Osteocyte (in vitro differentiated cells): ENCODE results near the gene SLCO1B3. TPM values are rescaled to one million over a fixed set of nuclear protein-coding genes. Genes with fewer than 3 reads are reported as not detected.

Source experiments
- DNase-seq: peaks from one replicate; pipeline ENCODE4 v3.0.0; 2021; ENCODE audit warnings: mixed read lengths; ENCODE audit not compliant: unreplicated experiment; ENCODE audit errors: extremely low spot score
- H3K27ac Mint-ChIP-seq: one replicate; pipeline ENCODE4 v1.8.0; 2021; ENCODE audit warnings: mild to moderate bottlenecking, mixed read lengths; ENCODE audit not compliant: unreplicated experiment
- H3K27me3 Mint-ChIP-seq: one replicate; pipeline ENCODE4 v1.8.0; 2021; ENCODE audit warnings: mixed read lengths; ENCODE audit not compliant: unreplicated experiment
- H3K36me3 Mint-ChIP-seq: one replicate; pipeline ENCODE4 v1.8.0; 2021; ENCODE audit warnings: mixed read lengths; ENCODE audit not compliant: unreplicated experiment
- H3K4me1 Mint-ChIP-seq: one replicate; pipeline ENCODE4 v1.8.0; 2021; ENCODE audit warnings: mixed read lengths; ENCODE audit not compliant: unreplicated experiment
- H3K4me3 Mint-ChIP-seq: one replicate; pipeline ENCODE4 v1.8.0; 2021; ENCODE audit warnings: mild to moderate bottlenecking, moderate library complexity, mixed read lengths; ENCODE audit not compliant: unreplicated experiment
- H3K9me3 Mint-ChIP-seq: one replicate; pipeline ENCODE4 v1.8.0; 2021; ENCODE audit warnings: mixed read lengths; ENCODE audit not compliant: unreplicated experiment
- total RNA-seq: library from RNA; stranded (reverse); gene quantifications from 2 replicates; pipeline ENCODE4 v1.2.1, GENCODE V29; 2021
- TF ChIP-seq, protein P1 (sequence below): fragments of 200-600 bp; sonication (generic); IDR thresholded peaks from 2 replicates; pipeline ENCODE4 v1.5.0; 2021; ENCODE audit warnings: antibody characterized with exemption, mild to moderate bottlenecking, moderate library complexity

The SLCO1B3 gene
- total RNA-seq, 1 donor from 2014 or later: not detected

DNA sequence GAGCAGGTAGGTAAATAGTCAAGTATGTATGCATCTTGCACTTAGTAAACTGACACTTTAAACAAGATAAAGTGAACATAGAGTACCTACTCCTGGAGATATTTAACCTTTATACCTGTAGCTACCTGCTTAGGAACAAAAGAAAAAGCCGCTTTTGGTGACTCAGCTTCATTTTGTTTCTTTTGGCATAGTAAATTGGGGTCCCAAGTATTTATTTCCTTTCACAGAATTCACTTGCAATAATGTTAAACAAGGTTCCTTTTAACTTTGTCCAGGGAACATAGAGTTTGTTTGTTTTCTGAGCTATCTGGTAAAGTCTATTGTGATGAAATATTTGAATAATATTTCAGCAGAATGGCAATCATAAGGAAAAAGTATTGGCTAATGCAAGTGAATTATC, 20.0 kb downstream of the SLCO1B3 start:
- Mint-ChIP-seq H3K4me3 (no peak overlapping the region), H3K36me3 (no peaks in the 10 kb centered on the region)

DNA sequence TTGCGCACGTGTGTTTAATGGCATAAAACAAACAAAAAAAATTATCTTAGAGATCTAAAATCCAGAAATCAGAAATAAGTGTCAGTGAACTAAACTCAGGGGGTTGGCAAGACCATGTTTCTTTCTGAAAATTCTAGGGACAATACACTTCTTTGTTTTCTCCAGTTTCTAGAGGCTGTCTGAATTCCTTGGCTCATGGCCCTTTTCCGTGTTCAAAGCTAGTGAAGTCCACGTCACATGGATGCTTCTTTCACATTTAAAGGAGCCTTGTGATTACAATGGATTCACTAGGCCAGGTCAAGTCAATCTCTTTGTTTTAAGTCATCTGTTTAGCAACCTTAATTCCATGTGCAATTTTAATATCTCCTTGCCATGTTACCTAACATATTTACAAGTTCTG, 22.4 kb downstream of the SLCO1B3 start:
- no peak for DNase-seq
- Mint-ChIP-seq H3K4me1 (no peaks in the 10 kb centered on the region), H3K27me3 (peaks cover 20% of the 10 kb centered on the region), H3K27ac (no peak overlapping the region), H3K9me3 (no peaks in the 10 kb centered on the region), H3K36me3 (no peaks in the 10 kb centered on the region), H3K4me3 (no peak overlapping the region)
- TF ChIP-seq, protein P1, sequence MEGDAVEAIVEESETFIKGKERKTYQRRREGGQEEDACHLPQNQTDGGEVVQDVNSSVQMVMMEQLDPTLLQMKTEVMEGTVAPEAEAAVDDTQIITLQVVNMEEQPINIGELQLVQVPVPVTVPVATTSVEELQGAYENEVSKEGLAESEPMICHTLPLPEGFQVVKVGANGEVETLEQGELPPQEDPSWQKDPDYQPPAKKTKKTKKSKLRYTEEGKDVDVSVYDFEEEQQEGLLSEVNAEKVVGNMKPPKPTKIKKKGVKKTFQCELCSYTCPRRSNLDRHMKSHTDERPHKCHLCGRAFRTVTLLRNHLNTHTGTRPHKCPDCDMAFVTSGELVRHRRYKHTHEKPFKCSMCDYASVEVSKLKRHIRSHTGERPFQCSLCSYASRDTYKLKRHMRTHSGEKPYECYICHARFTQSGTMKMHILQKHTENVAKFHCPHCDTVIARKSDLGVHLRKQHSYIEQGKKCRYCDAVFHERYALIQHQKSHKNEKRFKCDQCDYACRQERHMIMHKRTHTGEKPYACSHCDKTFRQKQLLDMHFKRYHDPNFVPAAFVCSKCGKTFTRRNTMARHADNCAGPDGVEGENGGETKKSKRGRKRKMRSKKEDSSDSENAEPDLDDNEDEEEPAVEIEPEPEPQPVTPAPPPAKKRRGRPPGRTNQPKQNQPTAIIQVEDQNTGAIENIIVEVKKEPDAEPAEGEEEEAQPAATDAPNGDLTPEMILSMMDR: no peak

More for the DNA sequence above, 20.0 kb downstream of the SLCO1B3 start:
- no peaks in the 10 kb centered on the region for H3K4me1 Mint-ChIP-seq
- H3K9me3 Mint-ChIP-seq: no peaks in the 10 kb centered on the region
- TF ChIP-seq, protein P1: no peak
- no peak overlapping the region for H3K27ac Mint-ChIP-seq
- peaks cover 33% of the 10 kb centered on the region for H3K27me3 Mint-ChIP-seq
- DNase-seq: no peak

DNA sequence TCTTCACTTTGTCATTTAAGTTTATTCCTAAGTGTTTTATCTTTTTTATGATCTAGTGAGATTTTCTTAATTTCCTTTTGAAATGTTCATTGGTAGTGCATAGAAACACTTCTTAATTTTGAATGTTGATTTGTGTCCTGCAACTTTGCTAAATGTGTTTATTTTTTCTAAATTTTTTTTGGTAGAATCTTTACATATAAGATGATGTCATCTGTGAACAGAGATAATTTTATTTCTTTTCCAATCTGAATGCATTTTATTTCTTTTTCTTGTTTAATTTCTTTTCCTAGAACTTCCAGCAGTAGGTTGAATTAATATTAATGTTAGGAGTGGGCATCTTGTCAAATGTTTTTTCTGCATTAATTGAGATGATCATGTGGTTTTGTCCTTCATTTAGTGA, 42.1 kb downstream of the SLCO1B3 start:
- TF ChIP-seq, protein P1: no peak
- H3K4me1 Mint-ChIP-seq: no peaks in the 10 kb centered on the region
- H3K36me3 Mint-ChIP-seq: no peaks in the 10 kb centered on the region

DNA sequence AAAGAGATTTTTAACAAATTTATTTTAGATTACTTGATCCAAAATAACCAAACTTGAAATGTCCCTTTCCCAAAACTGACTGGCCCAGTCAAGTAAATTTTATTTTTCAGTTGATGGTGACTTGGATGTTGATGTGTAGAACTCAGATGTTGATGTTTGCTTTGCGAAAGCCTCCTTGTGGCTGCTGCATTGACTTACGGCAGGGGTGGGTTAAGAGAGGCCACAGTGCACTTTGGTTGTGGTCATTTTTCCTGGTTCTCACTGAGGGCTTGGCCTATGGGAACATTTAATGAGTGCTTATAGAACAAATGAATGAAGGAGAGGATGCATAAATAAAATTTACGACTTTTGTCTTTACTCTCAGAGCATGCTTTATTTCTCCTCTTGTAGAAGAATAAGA, 52.6 kb downstream of the SLCO1B3 start:
- Mint-ChIP-seq H3K36me3 (no peaks in the 10 kb centered on the region), H3K4me1 (no peaks in the 10 kb centered on the region), H3K27ac (no peak overlapping the region), H3K27me3 (peaks cover 12% of the 10 kb centered on the region), H3K9me3 (no peaks in the 10 kb centered on the region), H3K4me3 (no peak overlapping the region)
- TF ChIP-seq, protein P1: no peak
- no peak for DNase-seq

More for the DNA sequence above, 42.1 kb downstream of the SLCO1B3 start:
- H3K27me3 Mint-ChIP-seq: peaks cover 6% of the 10 kb centered on the region
- peaks cover 5% of the 10 kb centered on the region for H3K9me3 Mint-ChIP-seq
- H3K27ac Mint-ChIP-seq: no peak overlapping the region
- H3K4me3 Mint-ChIP-seq: no peak overlapping the region
- no peak for DNase-seq

DNA sequence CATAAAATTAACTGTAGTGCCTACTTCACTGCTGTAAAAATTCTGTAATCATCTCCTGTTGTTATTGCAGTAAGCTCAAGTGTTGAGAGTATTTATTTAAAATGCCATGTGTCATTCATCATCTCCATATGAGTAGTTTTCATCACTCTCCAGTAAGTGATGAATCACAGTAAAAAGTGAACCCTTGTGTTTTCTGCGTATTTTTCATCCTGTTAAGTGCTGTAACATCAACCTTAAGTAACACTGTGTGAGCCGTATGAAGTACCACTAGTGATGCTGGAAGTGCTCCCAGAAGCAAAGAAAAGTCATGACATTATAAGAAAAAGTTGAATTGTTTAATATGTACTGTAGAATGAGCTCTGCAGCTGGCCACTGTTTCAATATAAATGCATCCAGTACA, 55.4 kb downstream of the SLCO1B3 start:
- Mint-ChIP-seq H3K4me3 (no peak overlapping the region), H3K9me3 (no peaks in the 10 kb centered on the region), H3K27ac (no peak overlapping the region), H3K4me1 (no peaks in the 10 kb centered on the region), H3K36me3 (no peaks in the 10 kb centered on the region), H3K27me3 (peaks cover 12% of the 10 kb centered on the region)
- TF ChIP-seq, protein P1: no peak
- no peak for DNase-seq
